ENCODE results near the gene SFT2D2. TPM values are rescaled to one million over a fixed set of nuclear protein-coding genes. Genes with fewer than 3 reads are reported as not detected.
"Not testable (repeated sequence)": the region's sequence is repeated elsewhere in the genome, so short reads cannot be mapped to it uniquely, and the experiment has no call there.

The SFT2D2 gene
- total and polyA plus RNA-seq, 5 experiments from 2014 or later: 33.4 to 52.0 (median 48.8) TPM

DNA sequence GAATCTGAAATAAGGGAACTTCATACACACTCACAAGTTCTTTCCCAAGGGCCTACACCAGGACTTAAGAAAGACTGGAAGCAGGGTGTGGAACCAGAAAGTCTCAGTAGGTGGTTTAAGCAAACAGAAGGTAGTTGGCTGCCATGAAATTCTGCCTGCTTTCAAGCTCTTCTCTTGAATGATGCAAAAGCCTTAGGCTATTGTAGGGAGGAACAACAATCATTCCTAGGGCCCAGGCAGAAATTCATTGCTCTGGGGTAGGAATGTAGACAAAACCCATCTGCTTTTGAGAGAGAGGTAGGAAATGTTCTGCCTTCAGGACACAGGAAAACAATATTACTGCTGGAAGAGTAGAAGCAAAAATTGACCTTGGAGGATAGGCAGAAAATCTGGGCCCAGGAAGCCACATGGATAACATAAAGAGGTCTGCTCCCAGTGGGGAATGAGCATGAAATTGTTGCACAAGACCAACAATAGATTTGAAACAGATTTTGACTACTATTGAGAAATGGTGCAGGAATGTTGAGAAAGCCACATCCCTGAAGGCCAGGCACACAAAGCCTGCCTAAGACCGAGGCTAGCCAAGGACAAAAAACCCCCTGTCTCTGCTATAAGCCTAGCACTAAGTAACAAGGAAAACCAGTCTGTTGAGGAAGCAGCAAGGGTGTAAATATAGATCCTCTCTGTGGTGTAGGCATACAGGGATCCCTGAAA is 22.7 kb upstream of the SFT2D2 start:
- Mint-ChIP-seq H3K36me3 (peaks cover 35 to 62% (median 58%) of the 10 kb centered on the region in 3 donors), H3K27ac (no peak overlapping the region), H3K9me3 (peaks cover 0 to 24% (median 7%) of the 10 kb centered on the region in 9 donors), H3K4me1 (no peaks in the 10 kb centered on the region), H3K27me3 (no peaks in the 10 kb centered on the region), H3K4me3 (no peak overlapping the region)
- DNase-seq (no peak), ATAC-seq (no peak)
- POLR2A ChIA-PET: no interaction called here

DNA sequence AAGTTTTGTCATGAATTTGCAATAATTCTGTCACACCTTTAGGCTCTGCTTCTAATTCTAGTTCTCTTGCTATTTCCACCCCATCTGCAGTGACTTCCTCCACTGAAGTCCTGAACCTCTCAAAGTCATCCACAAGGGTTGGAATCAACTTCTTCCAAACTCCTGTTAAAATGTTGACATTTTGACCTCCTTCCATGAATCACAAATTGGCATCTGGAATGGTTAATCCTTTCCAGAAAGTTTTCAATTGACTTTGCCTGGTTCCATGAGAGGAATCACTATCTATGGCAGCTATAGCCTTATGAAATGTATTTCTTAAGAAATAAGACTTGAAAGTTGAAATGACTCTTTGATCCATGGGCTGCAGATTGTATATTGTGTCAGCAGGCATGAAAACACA is 19.7 kb upstream of the SFT2D2 start:
- POLR2A ChIA-PET: no interaction called here
- no peak for DNase-seq
- Mint-ChIP-seq H3K36me3 (peaks cover 33 to 51% (median 34%) of the 10 kb centered on the region in 3 donors), H3K27ac (no peak overlapping the region), H3K4me1 (no peaks in the 10 kb centered on the region), H3K27me3 (no peaks in the 10 kb centered on the region), H3K9me3 (peaks cover 4 to 44% (median 11%) of the 10 kb centered on the region in 9 donors), H3K4me3 (no peak overlapping the region)
- no peak for ATAC-seq

- H3K27me3 Mint-ChIP-seq, H3K4me1 Mint-ChIP-seq, ATAC-seq, DNase-seq, H3K27ac Mint-ChIP-seq, POLR2A ChIA-PET, H3K4me3 Mint-ChIP-seq: not testable (repeated sequence)
- H3K36me3 Mint-ChIP-seq: peaks cover 21 to 38% (median 37%) of the 10 kb centered on the region in 3 donors
- H3K9me3 Mint-ChIP-seq: peaks cover 8 to 57% (median 16%) of the 10 kb centered on the region in 9 donors
Observed at GRCh38 chr1:168207673-168208072, 18.1 kb upstream of the SFT2D2 start.

GRCh38 chr1:168210312-168210711 is 15.5 kb upstream of the SFT2D2 start:
- Mint-ChIP-seq H3K4me3 (no peak overlapping the region), H3K27ac (no peak overlapping the region), H3K9me3 (peaks cover 12 to 55% (median 26%) of the 10 kb centered on the region in 9 donors), H3K4me1 (peaks cover 0 to 8% (median under 1%) of the 10 kb centered on the region in 4 donors), H3K27me3 (peaks cover 0 to 3% (median 0%) of the 10 kb centered on the region in 5 donors), H3K36me3 (peaks cover 3 to 37% (median 22%) of the 10 kb centered on the region in 3 donors)
- POLR2A ChIA-PET: interaction anchor here (0.7 kb wide), 1 partner anchor 445 kb away, joined by 3 read pairs; no protein-coding TSS in a partner anchor
- ATAC-seq: no peak
- no peak for DNase-seq

GRCh38 chr1:168213349-168213748 is 12.5 kb upstream of the SFT2D2 start:
- Mint-ChIP-seq H3K27ac (no peak overlapping the region), H3K4me3 (no peak overlapping the region), H3K4me1 (peaks cover 0 to 8% (median under 1%) of the 10 kb centered on the region in 4 donors), H3K27me3 (peaks cover 0 to 3% (median 0%) of the 10 kb centered on the region in 5 donors), H3K36me3 (peaks cover 0 to 28% (median 13%) of the 10 kb centered on the region in 3 donors), H3K9me3 (peaks cover 8 to 43% (median 19%) of the 10 kb centered on the region in 9 donors)
- ATAC-seq (no peak), DNase-seq (no peak)
- POLR2A ChIA-PET: no interaction called here

DNA sequence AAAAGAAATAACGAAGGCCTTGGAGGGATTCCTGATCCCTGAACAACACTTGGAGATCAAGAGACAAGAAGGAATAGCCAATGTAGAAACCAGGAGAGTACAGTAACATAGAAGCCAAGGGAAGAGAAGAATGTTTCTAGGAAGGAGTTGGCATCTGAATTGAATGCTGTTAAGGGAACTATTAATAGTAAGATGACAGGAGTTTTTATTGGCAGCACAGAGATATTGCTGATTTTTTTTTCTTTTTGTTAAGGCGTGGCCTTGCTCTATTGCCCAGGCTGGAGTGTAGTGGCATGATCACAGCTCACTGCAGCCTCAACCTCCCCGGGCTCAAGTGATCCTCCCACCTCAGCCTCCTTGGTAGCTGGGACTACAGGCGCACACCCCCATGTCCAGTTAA is 9.6 kb upstream of the SFT2D2 start:
- peaks cover 0 to 23% (median 8%) of the 10 kb centered on the region in 3 donors for H3K36me3 Mint-ChIP-seq
- DNase-seq (no peak), ATAC-seq (no peak)
- no peak overlapping the region for H3K4me3 Mint-ChIP-seq
- no peak overlapping the region for H3K27ac Mint-ChIP-seq
- H3K27me3 Mint-ChIP-seq: peaks cover 0 to 5% (median 0%) of the 10 kb centered on the region in 5 donors
- H3K9me3 Mint-ChIP-seq: peaks cover 8 to 24% (median 14%) of the 10 kb centered on the region in 9 donors
- H3K4me1 Mint-ChIP-seq: peaks cover 0 to 8% (median under 1%) of the 10 kb centered on the region in 4 donors
- POLR2A ChIA-PET: no interaction called here

DNA sequence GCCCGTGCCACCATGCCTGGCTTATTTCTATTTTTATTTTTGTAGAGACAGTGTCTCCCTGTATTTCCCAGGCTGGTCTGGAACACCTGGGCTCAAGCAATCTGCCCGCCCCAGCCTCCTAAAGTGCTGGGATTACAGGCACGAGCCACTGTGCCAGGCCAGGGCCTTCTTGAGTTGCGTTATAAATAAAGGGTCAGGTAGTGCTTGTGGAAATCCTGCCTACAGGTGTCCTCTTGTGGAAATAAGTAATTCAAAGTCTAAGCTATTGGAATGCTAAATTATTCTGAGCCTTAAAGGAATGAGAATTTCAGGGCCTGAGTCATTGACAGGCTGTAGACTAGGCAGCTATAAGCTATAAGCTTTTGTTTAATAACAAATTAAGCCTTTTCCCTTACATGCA is 8.1 kb upstream of the SFT2D2 start:
- DNase-seq: no peak
- H3K27me3 Mint-ChIP-seq: peaks cover 0 to 6% (median 0%) of the 10 kb centered on the region in 5 donors
- peaks cover under 1 to 15% (median 8%) of the 10 kb centered on the region in 9 donors for H3K9me3 Mint-ChIP-seq
- peaks cover 0 to 15% (median 8%) of the 10 kb centered on the region in 3 donors for H3K36me3 Mint-ChIP-seq
- no peak overlapping the region for H3K4me3 Mint-ChIP-seq
- H3K4me1 Mint-ChIP-seq: no peaks in the 10 kb centered on the region
- H3K27ac Mint-ChIP-seq: no peak overlapping the region
- POLR2A ChIA-PET: no interaction called here
- no peak for ATAC-seq

GRCh38 chr1:168218658-168219057 is 7.1 kb upstream of the SFT2D2 start:
- Mint-ChIP-seq H3K36me3 (peaks cover 0 to 5% (median 0%) of the 10 kb centered on the region in 3 donors), H3K27ac (no peak overlapping the region), H3K27me3 (peaks cover 0 to 10% (median 2%) of the 10 kb centered on the region in 5 donors), H3K9me3 (peaks cover 0 to 8% (median 0%) of the 10 kb centered on the region in 9 donors), H3K4me3 (no peak overlapping the region), H3K4me1 (no peaks in the 10 kb centered on the region)
- POLR2A ChIA-PET: no interaction called here
- no peak for DNase-seq
- no peak for ATAC-seq

DNA sequence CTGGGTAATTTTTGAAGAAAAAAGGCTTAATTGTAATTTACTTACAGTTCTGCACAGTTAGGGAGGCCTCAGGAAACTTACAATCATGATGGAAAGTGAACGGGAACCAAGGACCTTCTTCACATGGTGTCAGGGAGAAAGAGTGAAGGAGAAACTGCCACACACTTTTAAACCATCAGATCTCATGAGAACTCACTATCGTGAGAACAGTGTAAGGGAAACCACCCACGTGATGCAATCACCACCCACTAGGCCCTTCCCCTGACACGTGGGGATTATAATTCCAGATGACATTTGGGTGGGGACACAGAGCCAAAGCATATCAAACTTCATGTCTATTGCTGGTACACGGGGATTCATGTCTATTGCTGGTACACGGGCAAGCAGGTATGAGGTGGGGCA is 5.3 kb upstream of the SFT2D2 start:
- Mint-ChIP-seq H3K27ac (no peak overlapping the region), H3K4me3 (no peak overlapping the region), H3K9me3 (peaks cover 0 to 3% (median 0%) of the 10 kb centered on the region in 9 donors), H3K4me1 (peaks cover 2 to 11% (median 9%) of the 10 kb centered on the region in 4 donors), H3K36me3 (no peaks in the 10 kb centered on the region), H3K27me3 (peaks cover 0 to 7% (median 2%) of the 10 kb centered on the region in 5 donors)
- POLR2A ChIA-PET: no interaction called here
- ATAC-seq (no peak), DNase-seq (no peak)

DNA sequence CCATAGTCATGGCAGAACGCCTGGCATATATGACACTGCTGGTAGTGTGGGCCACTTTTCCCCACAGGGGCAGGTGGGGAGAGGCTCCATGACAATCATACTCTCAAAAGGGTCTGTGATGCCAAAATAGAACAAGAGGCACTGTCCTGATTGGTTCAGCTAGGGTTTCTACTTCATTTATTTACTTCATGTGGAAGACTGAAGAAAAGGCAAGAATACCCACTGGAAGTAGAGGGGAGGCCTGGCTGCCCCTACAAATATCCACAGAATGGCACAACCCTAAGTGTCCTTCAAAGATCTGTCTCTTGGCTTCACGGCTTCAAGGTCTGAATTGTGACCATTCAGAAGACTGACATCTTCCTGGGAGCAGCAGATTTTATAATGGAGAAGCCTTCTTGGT is 4.5 kb upstream of the SFT2D2 start:
- DNase-seq (no peak), ATAC-seq (no peak)
- Mint-ChIP-seq H3K4me3 (no peak overlapping the region), H3K36me3 (no peaks in the 10 kb centered on the region), H3K9me3 (peaks cover 0 to 3% (median 0%) of the 10 kb centered on the region in 9 donors), H3K27me3 (peaks cover 0 to 7% (median 2%) of the 10 kb centered on the region in 5 donors), H3K4me1 (peaks cover 2 to 13% (median 10%) of the 10 kb centered on the region in 4 donors), H3K27ac (no peak overlapping the region)
- POLR2A ChIA-PET: no interaction called here

GRCh38 chr1:168223261-168223660 is 2.5 kb upstream of the SFT2D2 start:
- DNase-seq (no peak), ATAC-seq (no peak)
- Mint-ChIP-seq H3K9me3 (peaks cover 0 to 3% (median 0%) of the 10 kb centered on the region in 9 donors), H3K27me3 (peaks cover 0 to 7% (median 2%) of the 10 kb centered on the region in 5 donors), H3K4me1 (peaks cover 9 to 31% (median 27%) of the 10 kb centered on the region in 4 donors), H3K36me3 (peaks cover 0 to 4% (median 0%) of the 10 kb centered on the region in 3 donors), H3K4me3 (peak overlapping the region in 1 of 10 donors; percentile 44), H3K27ac (no peak overlapping the region)
- POLR2A ChIA-PET: no interaction called here

GRCh38 chr1:168223681-168224540 is 1.9 kb upstream of the SFT2D2 start:
- Mint-ChIP-seq H3K4me3 (peak overlapping the region in 2 of 10 donors; percentile 96 to 97), H3K9me3 (peaks cover 0 to 3% (median 0%) of the 10 kb centered on the region in 9 donors), H3K36me3 (peaks cover 0 to 5% (median 0%) of the 10 kb centered on the region in 3 donors), H3K27me3 (peaks cover 0 to 7% (median 2%) of the 10 kb centered on the region in 5 donors), H3K27ac (peak overlapping the region in 2 of 10 donors; percentile 25 to 90), H3K4me1 (peaks cover 9 to 38% (median 34%) of the 10 kb centered on the region in 4 donors)
- DNase-seq: no peak
- no peak for ATAC-seq
- POLR2A ChIA-PET: interaction anchor here (1.3 kb wide), 1 partner anchor 45 kb away, joined by 4 read pairs; the partner anchor contains the start of gene TIPRL

Measured in naive thymus-derived CD8-positive, alpha-beta T cell (primary cell).